GM12874 (cell line): ENCODE data around the gene XYLB.

Experiments used
- CTCF ChIP-seq: IDR thresholded peaks from 2 replicates; pipeline ENCODE4 v1.5.1; 2011; ENCODE audit warnings: low read depth, mild to moderate bottlenecking, control low read depth, low read length, moderate library complexity; ENCODE audit not compliant: insufficient read depth

XYLB gene

DNA sequence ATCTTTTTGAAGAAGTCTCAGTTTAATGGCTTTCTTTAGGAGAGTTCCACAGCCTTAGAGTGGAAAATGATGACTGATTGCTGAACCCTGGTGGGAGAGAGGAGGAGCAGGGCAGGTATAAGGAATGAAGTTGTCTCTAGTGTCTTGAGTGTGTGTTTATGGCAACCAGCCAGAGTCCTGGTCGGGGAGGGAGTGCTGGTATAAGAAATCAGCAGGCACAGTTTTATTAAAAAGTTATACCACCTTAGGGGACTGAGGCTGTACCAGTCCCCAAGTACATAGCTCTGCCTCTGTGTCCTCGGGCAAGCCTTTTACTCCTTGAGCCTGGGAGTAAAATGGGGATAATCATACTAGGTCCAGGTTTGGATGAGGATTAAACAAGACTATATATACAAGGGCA is 34.6 kb upstream of the XYLB start:
- no peak for TF ChIP-seq CTCF

- no peak for TF ChIP-seq CTCF
Measured at GRCh38 chr3:38312356-38312755, 34.2 kb upstream of the XYLB start.

DNA sequence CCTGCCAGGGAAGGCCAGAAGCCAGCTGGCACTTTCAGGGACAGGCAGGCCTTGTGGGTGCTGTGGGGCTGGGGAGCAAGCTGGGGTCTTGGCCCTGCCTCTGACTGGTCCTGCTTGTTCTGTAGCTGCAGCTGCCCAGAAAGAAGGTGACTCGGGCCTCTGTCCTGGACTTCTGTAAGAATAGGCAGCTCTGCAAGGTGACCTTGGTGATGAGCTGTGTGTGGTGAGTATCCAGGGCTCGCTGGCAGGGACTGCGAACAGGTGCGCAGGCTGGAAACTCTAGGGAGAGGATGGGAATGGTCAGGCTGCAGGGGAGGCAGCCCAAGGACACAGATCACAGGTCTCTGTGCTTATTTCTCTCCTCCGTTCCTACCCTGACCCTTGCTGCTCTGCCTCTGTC is 33.3 kb upstream of the XYLB start:
- TF ChIP-seq CTCF, result no peak

- no peak for TF ChIP-seq CTCF
Measured at GRCh38 chr3:38313695-38314094, 32.9 kb upstream of the XYLB start.

- no peak for TF ChIP-seq CTCF
Measured at GRCh38 chr3:38314112-38314763, 32.3 kb upstream of the XYLB start.

DNA sequence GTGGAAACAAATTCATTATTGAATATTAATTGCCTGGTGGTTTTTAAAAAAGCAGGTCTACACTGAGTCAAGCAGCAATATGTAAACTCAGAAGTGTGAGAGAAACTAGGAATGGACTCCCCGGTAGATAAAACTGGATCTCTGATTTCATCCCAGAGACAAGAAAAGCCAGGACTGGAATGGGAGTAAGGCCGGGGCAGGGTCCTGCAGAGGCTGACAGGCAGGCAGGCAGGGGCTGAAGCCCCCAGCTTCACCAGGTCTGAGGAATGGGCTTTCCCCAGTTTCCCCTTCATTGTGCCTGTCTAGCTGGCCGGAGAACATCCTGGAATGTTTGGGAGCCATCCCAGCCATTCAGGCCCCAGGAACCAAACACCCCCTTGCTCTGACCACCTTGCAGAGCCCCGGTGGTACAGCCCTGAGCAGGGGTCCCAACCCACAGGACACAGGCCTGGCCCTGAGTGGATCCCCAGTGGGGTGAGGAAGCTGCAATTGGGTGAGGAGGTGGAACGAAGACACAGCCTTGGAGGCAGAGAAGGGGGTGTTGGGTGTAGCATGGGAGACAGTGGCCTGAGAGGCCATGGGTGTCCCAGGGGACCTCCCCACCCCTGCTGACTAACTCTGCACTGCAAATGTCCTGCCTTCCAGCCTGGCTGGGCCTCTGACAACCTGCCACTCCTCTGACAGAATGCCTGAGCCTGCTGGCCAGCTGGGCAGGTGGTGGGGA is 31.7 kb upstream of the XYLB start:
- TF ChIP-seq CTCF, result no peak

- TF ChIP-seq CTCF, result no peak
Measured at GRCh38 chr3:38315488-38316230, 30.9 kb upstream of the XYLB start.
